Bronchial epithelial cell (primary cell): ENCODE data around the gene CD7. TPM values are rescaled to one million over a fixed set of nuclear protein-coding genes. Genes with fewer than 3 reads are reported as not detected.

Source experiments
- DNase-seq: peaks from one replicate; pipeline ENCODE4 v3.0.0-alpha.2; 2010; ENCODE audit warnings: low read depth
- FAIRE-seq: peaks from 2 replicates; lab custom pipeline; 2011; peaks lifted over from hg19 to GRCh38; lab: Jason Lieb, UNC
- H3K27me3 ChIP-seq: 2 replicates; pipeline ENCODE4 v1.5.1; 2011; ENCODE audit warnings: low read length; ENCODE audit not compliant: control insufficient read depth, insufficient read depth
- H3K36me3 ChIP-seq: 2 replicates; pipeline ENCODE4 v1.5.1; 2011; ENCODE audit warnings: low read length; ENCODE audit not compliant: control insufficient read depth, insufficient read depth
- H3K4me3 ChIP-seq: 2 replicates; pipeline ENCODE4 v1.5.1; 2011; ENCODE audit warnings: mild to moderate bottlenecking, low read depth, low read length, control low read depth
- CTCF ChIP-seq: IDR thresholded peaks from 2 replicates; pipeline ENCODE4 v1.5.1; 2011; ENCODE audit warnings: mild to moderate bottlenecking, moderate library complexity, low read length, control low read depth, inconsistent platforms; ENCODE audit not compliant: insufficient read depth, severe bottlenecking
- total RNA-seq: library from RNA; depleted of rRNA; stranded (reverse); fragments of >200 nt; gene quantifications from 2 replicates; pipeline ENCODE4 v1.2.1, GENCODE V29; 2014

The CD7 gene
- total RNA-seq, 1 donor from 2014 or later, result not detected

GRCh38 chr17:82344175-82344907, 26.9 kb upstream of the CD7 start:
- FAIRE-seq, result no peak

GRCh38 chr17:82343560-82343959, 26.2 kb upstream of the CD7 start:
- TF ChIP-seq CTCF, result no peak
- Histone ChIP-seq H3K4me3 (no peak overlapping the region), H3K27me3 (no peaks in the 10 kb centered on the region), H3K36me3 (no peaks in the 10 kb centered on the region)
- no peak for FAIRE-seq
- DNase-seq, result no peak

More at GRCh38 chr17:82344175-82344907, 26.9 kb upstream of the CD7 start:
- no peak for TF ChIP-seq CTCF
- H3K36me3 ChIP-seq, result no peaks in the 10 kb centered on the region
- no peak for DNase-seq
- no peaks in the 10 kb centered on the region for H3K27me3 ChIP-seq
- H3K4me3 ChIP-seq, result no peak overlapping the region

- no peak for FAIRE-seq
Measured at GRCh38 chr17:82342361-82343079, 25.1 kb upstream of the CD7 start.

DNA sequence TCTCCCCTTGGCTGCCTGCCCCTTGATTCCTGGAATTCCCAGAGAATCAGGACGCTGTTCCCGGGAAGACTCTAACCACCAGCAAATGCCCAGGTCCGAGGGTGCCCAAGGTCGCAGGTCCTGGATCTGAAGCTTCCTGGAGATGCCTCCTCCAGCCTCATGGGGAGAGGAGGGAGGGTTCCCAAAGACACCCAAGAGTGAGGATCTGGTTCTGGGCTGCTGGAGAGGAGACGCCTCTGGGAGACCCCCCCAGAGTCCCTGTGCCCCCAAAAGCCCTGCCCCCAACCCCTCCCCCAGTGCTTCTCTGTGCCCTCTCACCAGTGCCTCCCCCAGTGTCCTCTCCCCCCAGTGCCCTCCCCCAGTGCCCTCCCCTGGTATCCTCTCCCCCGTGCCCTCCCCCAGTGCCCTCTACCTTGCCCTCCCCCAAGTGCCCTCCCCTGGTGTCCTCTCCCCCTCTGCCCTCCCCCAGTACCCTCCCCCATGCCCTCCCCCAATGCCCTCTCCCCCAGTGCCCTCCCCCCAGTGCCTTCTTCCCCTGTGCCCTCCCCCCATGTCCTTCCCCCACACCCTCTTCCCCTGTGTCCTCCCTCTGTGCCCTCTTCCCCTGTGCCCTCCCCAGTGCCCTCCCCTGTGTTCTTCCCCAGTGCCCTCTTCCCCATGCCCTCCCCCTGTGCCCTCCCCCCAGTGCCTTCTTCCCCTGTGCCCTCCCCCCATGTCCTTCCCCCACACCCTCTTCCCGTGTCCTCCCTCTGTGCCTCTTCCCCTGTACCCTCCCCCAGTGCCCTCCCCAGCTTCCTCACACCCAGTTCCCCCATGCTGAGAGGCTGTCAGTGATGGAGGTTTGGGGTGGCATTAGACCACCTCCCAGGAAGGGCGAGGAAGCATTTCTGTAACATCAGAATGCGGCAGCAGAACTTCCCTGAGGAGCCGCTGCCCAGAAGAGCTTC, 22.5 kb upstream of the CD7 start:
- peak overlapping the region; percentile 24 for H3K4me3 ChIP-seq
- H3K36me3 ChIP-seq, result no peaks in the 10 kb centered on the region
- no peaks in the 10 kb centered on the region for H3K27me3 ChIP-seq
- no peak for DNase-seq
- no peak for TF ChIP-seq CTCF
- no peak for FAIRE-seq

More at GRCh38 chr17:82342361-82343079, 25.1 kb upstream of the CD7 start:
- DNase-seq, result no peak
- no peaks in the 10 kb centered on the region for H3K36me3 ChIP-seq
- TF ChIP-seq CTCF, result no peak
- H3K4me3 ChIP-seq, result no peak overlapping the region
- H3K27me3 ChIP-seq, result no peaks in the 10 kb centered on the region

DNA sequence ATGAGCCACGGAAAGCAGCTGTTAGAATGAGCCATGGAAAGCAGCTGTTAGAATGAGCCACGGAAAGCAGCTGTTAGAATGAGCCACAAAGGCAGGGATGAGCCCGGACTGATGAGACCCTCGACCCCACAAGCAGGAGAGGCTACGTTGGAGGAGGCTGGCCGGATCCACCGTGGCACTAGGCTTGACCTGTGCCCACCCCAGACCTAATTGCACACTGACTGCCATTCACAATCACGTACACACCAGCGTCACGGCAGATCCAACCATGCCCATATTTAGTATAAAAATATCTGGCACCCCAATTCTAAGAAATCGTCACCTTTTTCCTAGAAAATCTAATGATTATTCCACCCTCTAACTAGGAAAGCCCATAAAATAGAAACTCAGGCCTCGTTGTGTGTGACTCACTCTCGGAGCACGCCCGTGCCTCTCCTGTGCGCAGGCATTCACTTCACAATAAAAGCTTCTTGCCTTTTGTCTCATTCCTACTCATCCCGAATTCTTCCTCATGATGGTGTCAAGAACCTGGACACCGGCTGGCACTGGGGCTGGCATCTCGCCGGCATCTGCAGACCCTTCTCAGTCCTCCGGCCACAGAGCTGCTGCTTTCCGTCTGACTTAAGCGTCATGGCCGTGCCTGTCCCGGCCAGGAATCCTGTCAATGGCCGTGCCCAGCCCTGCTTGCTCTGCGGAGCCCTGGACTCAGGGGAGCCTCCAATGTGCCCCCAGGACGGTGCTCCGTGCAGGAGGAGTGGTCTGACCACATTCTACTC, 21.6 kb upstream of the CD7 start:
- H3K36me3 ChIP-seq, result no peaks in the 10 kb centered on the region
- peak; percentile 74 for DNase-seq
- H3K4me3 ChIP-seq, result peak overlapping the region; percentile 24
- no peak for TF ChIP-seq CTCF
- H3K27me3 ChIP-seq, result no peaks in the 10 kb centered on the region
- no peak for FAIRE-seq
